Measurements from ENCODE around the gene IMP4.

DNA sequence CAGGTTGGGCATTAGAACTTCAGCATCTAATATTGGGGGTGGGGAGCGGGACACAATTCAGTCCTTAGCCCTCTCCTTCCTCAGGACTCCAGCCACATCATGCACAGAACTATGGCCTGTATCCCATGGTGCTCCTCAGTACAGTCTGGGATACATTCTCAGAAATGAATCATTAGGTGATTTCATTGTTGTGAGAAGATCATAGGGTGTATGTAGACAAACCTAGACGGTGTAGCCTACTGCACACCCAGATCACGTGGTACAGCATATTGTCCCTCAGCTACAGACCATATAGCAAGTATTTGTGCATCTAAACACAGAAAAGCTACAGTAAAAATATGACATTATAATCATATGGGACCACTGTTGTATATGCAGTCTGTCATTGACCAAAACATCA lies 23.2 kb upstream of the IMP4 start:
- TF ChIP-seq EZH2 (IDR thresholded peaks at IDR 0.05; ENCODE audit: low read depth, unreplicated experiment) (no peak), POLR2AphosphoS5 (IDR thresholded peaks at IDR 0.05; ENCODE audit: low read depth) (no peak)
- TF ChIP-seq, protein P1, sequence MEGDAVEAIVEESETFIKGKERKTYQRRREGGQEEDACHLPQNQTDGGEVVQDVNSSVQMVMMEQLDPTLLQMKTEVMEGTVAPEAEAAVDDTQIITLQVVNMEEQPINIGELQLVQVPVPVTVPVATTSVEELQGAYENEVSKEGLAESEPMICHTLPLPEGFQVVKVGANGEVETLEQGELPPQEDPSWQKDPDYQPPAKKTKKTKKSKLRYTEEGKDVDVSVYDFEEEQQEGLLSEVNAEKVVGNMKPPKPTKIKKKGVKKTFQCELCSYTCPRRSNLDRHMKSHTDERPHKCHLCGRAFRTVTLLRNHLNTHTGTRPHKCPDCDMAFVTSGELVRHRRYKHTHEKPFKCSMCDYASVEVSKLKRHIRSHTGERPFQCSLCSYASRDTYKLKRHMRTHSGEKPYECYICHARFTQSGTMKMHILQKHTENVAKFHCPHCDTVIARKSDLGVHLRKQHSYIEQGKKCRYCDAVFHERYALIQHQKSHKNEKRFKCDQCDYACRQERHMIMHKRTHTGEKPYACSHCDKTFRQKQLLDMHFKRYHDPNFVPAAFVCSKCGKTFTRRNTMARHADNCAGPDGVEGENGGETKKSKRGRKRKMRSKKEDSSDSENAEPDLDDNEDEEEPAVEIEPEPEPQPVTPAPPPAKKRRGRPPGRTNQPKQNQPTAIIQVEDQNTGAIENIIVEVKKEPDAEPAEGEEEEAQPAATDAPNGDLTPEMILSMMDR (conservative IDR thresholded peaks at IDR 0.05; ENCODE audit: low read depth in 2 of 2): no peak

All from GM23338 (cell line).